Measurements from ENCODE around the gene ZDHHC20. TPM values are rescaled to one million over a fixed set of nuclear protein-coding genes. Genes with fewer than 3 reads are reported as not detected.

ZDHHC20 gene
- total and polyA plus RNA-seq, 2 of the 13 experiments (the other 11 are each of a cell fraction or from before 2014, with no cell fraction given): 19.9 to 59.9 TPM

DNA sequence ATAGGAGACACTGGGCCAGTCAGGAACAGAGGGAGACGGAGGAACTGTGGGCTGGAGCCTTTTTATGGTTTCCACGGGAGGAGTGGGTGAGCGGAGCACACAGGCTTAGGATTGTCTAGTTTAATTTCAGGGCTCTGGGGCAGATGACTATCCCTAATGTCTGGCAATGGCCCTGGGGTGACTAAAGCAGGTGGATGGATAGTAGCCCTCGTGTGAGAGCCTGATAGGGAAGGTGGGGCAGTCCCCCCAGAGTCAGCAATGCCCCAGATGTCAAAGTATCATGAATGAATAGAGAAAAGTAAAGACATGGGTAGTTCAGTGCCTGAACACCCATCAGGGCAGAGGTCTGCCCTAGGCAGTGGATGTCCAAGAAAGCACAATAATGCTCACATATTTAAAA, 94.2 kb downstream of the ZDHHC20 start:
- FAIRE-seq (no peak), ATAC-seq (peak; percentile 14; the same call in 2 of the 3 replicates), DNase-seq (ENCODE audit: low spot score) (no peak)
- no peaks in the 10 kb centered on the region for H3K4me1 ChIP-seq (ENCODE audit: insufficient read depth, low read length)
- H3K79me2 ChIP-seq (ENCODE audit: insufficient read depth, low read length): no peaks in the 10 kb centered on the region
- WGBS (ENCODE audit: low lambda C conversion rate): 18% methylated on average over 4 of the region's 4 CpGs
- H4K20me1 ChIP-seq (ENCODE audit: insufficient read depth, low read length): no peaks in the 10 kb centered on the region
- H3K27ac ChIP-seq (ENCODE audit: extremely low read length, insufficient read depth, low read length): no peak overlapping the region
- ChIA-PET CTCF (ENCODE audit: low intra/inter-chr PET ratio, low total read pairs) (no interaction called here), POLR2A (no interaction called here)
- BruUV-seq (replicated peaks): no TSS peak
- no peak overlapping the region for H3K9ac ChIP-seq (ENCODE audit: insufficient read depth, low read depth, low read length)
- no peak overlapping the region for H3K4me2 ChIP-seq (ENCODE audit: low read depth, low read length)
- in situ Hi-C loops (cut with HindIII; ENCODE audit: extremely low pct_ligation_motif_present, low pct_unique_long_range_greater_than_20kb) (no loop called here), intact Hi-C loops (cut with micrococcal nuclease; ENCODE audit: unreplicated experiment) (no loop called here)
- H3K36me3 ChIP-seq (replicated peaks in 1 of 2; ENCODE audit: control insufficient read depth in 1 of 2, insufficient read depth in 2 of 2, low read length in 2 of 2): no peaks in the 10 kb centered on the region
- H2AFZ ChIP-seq (ENCODE audit: low read length): no peak overlapping the region
- peaks cover 0 to 11% of the 10 kb centered on the region in 2 experiments; a peak in 2 of 5 replicates for H3K27me3 ChIP-seq (ENCODE audit: control insufficient read depth in 1 of 2, insufficient read depth in 2 of 2, low read length in 2 of 2)
- H3K4me3 ChIP-seq (replicated peaks in 1 of 3; ENCODE audit: insufficient read depth in 1 of 3, low read depth in 2 of 3, low read length in 3 of 3): no peak overlapping the region
- H3K9me3 ChIP-seq (ENCODE audit: low read length): no peaks in the 10 kb centered on the region
- no peak for TF ChIP-seq ZNF614 (CRISPR knock-in tag; IDR thresholded peaks at IDR 0.05; ENCODE audit: borderline replicate concordance)
- no peak for TF ChIP-seq ZNF318 (CRISPR knock-in tag; IDR thresholded peaks at IDR 0.05)
- TF ChIP-seq HOXD1 (CRISPR knock-in tag; IDR thresholded peaks at IDR 0.05): no peak
- TF ChIP-seq SMARCE1 (IDR thresholded peaks at IDR 0.05; ENCODE audit: borderline replicate concordance): no peak
- no peak for TF ChIP-seq ZNF276 (CRISPR knock-in tag; IDR thresholded peaks at IDR 0.05; ENCODE audit: low read depth)
- TF ChIP-seq ZNF33A (CRISPR knock-in tag; IDR thresholded peaks at IDR 0.05; ENCODE audit: borderline replicate concordance): no peak
- no peak for TF ChIP-seq TEAD3 (CRISPR knock-in tag; optimal IDR thresholded peaks at IDR 0.05; ENCODE audit: borderline replicate concordance)
- no peak for TF ChIP-seq ELF3 (CRISPR knock-in tag; IDR thresholded peaks at IDR 0.05)
- no peak for TF ChIP-seq RCOR2 (CRISPR knock-in tag; IDR thresholded peaks at IDR 0.05)
- TF ChIP-seq, protein P1, sequence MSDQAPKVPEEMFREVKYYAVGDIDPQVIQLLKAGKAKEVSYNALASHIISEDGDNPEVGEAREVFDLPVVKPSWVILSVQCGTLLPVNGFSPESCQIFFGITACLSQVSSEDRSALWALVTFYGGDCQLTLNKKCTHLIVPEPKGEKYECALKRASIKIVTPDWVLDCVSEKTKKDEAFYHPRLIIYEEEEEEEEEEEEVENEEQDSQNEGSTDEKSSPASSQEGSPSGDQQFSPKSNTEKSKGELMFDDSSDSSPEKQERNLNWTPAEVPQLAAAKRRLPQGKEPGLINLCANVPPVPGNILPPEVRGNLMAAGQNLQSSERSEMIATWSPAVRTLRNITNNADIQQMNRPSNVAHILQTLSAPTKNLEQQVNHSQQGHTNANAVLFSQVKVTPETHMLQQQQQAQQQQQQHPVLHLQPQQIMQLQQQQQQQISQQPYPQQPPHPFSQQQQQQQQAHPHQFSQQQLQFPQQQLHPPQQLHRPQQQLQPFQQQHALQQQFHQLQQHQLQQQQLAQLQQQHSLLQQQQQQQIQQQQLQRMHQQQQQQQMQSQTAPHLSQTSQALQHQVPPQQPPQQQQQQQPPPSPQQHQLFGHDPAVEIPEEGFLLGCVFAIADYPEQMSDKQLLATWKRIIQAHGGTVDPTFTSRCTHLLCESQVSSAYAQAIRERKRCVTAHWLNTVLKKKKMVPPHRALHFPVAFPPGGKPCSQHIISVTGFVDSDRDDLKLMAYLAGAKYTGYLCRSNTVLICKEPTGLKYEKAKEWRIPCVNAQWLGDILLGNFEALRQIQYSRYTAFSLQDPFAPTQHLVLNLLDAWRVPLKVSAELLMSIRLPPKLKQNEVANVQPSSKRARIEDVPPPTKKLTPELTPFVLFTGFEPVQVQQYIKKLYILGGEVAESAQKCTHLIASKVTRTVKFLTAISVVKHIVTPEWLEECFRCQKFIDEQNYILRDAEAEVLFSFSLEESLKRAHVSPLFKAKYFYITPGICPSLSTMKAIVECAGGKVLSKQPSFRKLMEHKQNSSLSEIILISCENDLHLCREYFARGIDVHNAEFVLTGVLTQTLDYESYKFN (CRISPR knock-in tag; conservative IDR thresholded peaks at IDR 0.05): no peak
- no peak for TF ChIP-seq XBP1 (CRISPR knock-in tag; IDR thresholded peaks at IDR 0.05)
- no peak for TF ChIP-seq ZNF788 (CRISPR knock-in tag; IDR thresholded peaks at IDR 0.05; ENCODE audit: borderline replicate concordance)
- TF ChIP-seq KDM4B (CRISPR knock-in tag; IDR thresholded peaks at IDR 0.05): no peak
